Measurements from ENCODE around the gene CCDC77.

CCDC77 gene

DNA sequence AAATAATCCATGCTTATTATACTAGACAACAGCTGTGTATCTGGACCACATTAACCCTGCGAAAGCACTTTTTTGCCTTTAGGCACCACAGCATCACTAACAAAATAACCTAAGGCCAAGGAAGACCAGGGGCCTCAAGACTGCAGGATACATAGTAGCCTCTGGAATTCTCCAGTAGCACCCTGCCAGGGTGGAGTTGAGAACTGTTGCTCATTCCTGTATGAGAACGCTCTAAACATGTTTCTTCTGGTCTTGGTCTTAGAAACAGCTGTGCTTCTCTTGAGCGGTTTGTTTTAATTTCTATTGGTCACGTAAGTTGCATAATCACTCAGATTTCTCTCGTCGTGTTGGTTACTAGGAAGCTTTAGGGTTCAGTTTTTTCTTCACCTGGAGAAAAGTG, 66.1 kb downstream of the CCDC77 start:
- no peak overlapping the region for H3K4me3 ChIP-seq (ENCODE audit: low read length)
- peaks cover 4% of the 10 kb centered on the region for H3K27me3 ChIP-seq (ENCODE audit: control insufficient read depth, insufficient read depth, low read length)
- no peaks in the 10 kb centered on the region for H3K4me1 ChIP-seq (ENCODE audit: control insufficient read depth, low read depth, low read length)
- no peaks in the 10 kb centered on the region for H3K9me3 ChIP-seq (ENCODE audit: control insufficient read depth, low read depth, low read length)
- no peaks in the 10 kb centered on the region for H3K36me3 ChIP-seq (ENCODE audit: control insufficient read depth, low read depth, low read length)
- H3K27ac ChIP-seq (ENCODE audit: low read length) = no peak overlapping the region
- H3K9ac ChIP-seq (ENCODE audit: low read length) = no peak overlapping the region

GRCh38 chr12:468671-469389, 67.4 kb downstream of the CCDC77 start:
- peaks cover 2% of the 10 kb centered on the region for H3K4me1 ChIP-seq (ENCODE audit: control insufficient read depth, low read depth, low read length)
- H3K27ac ChIP-seq (ENCODE audit: low read length) = no peak overlapping the region
- no peaks in the 10 kb centered on the region for H3K9me3 ChIP-seq (ENCODE audit: control insufficient read depth, low read depth, low read length)
- no peak overlapping the region for H3K9ac ChIP-seq (ENCODE audit: low read length)
- no peaks in the 10 kb centered on the region for H3K27me3 ChIP-seq (ENCODE audit: control insufficient read depth, insufficient read depth, low read length)
- no peak overlapping the region for H3K4me3 ChIP-seq (ENCODE audit: low read length)
- no peaks in the 10 kb centered on the region for H3K36me3 ChIP-seq (ENCODE audit: control insufficient read depth, low read depth, low read length)

DNA sequence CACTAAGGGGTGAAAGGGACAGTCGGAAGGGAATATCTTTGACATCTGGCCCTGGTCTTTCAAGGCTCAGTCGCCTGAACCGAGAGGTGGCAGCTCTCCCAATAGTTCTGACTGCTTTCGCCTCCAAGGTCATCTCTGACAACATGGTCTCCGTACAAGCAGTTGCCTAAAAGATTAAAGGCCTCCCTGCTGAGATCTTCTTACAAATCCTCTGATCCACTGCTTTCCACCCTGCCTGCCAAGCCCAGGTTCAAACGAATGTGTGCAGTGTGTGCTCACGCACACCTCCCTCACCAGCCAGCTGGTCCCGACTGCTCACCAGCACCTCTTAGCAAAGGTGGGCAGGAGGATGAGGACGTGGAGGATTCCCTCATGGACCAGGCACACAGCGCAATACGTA, 68.7 kb downstream of the CCDC77 start:
- Histone ChIP-seq H3K9ac (ENCODE audit: low read length) (no peak overlapping the region), H3K4me1 (ENCODE audit: control insufficient read depth, low read depth, low read length) (peaks cover 7% of the 10 kb centered on the region), H3K4me3 (ENCODE audit: low read length) (no peak overlapping the region), H3K9me3 (ENCODE audit: control insufficient read depth, low read depth, low read length) (no peaks in the 10 kb centered on the region), H3K27ac (ENCODE audit: low read length) (no peak overlapping the region), H3K27me3 (ENCODE audit: control insufficient read depth, insufficient read depth, low read length) (no peaks in the 10 kb centered on the region), H3K36me3 (ENCODE audit: control insufficient read depth, low read depth, low read length) (no peaks in the 10 kb centered on the region)

GRCh38 chr12:473198-473597, 71.8 kb downstream of the CCDC77 start:
- no peak overlapping the region for H3K9ac ChIP-seq (ENCODE audit: low read length)
- no peak overlapping the region for H3K4me3 ChIP-seq (ENCODE audit: low read length)
- no peaks in the 10 kb centered on the region for H3K27me3 ChIP-seq (ENCODE audit: control insufficient read depth, insufficient read depth, low read length)
- no peaks in the 10 kb centered on the region for H3K36me3 ChIP-seq (ENCODE audit: control insufficient read depth, low read depth, low read length)
- H3K4me1 ChIP-seq (ENCODE audit: control insufficient read depth, low read depth, low read length) = peaks cover 7% of the 10 kb centered on the region
- no peaks in the 10 kb centered on the region for H3K9me3 ChIP-seq (ENCODE audit: control insufficient read depth, low read depth, low read length)
- H3K27ac ChIP-seq (ENCODE audit: low read length) = no peak overlapping the region

DNA sequence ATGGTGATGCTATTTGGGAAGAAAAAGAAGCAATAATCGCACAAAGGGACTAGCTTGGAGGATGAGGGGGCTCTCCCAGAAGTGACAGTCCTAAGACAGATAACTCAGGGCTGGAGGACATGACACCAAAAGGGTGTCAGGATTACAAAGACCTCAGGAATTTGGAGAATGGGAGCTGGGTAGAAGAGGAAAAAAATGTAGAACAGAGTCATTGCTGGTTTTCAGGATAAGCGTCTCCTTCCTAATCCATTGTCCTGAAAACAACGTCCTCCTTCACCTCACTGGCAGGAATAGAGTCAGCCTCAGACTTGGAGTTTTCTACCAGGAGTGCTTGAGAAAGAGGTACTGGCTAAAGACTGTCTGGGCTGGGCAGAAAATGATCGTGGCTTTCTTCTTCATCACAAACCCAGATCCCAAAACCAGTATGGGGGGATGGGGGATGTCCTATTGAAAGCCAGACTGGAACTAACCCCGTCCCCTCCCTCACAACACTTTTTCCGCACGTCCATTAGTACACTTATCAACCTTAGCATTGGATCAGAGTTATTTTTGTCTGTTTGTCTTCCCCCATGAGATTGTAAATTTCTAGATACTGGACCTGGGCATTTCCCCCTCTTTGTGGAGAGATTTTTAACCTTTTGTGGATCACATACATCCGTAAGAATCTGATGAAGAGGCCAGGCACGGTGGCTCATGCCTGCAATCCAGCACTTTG, 72.6 kb downstream of the CCDC77 start:
- no peak overlapping the region for H3K9ac ChIP-seq (ENCODE audit: low read length)

DNA sequence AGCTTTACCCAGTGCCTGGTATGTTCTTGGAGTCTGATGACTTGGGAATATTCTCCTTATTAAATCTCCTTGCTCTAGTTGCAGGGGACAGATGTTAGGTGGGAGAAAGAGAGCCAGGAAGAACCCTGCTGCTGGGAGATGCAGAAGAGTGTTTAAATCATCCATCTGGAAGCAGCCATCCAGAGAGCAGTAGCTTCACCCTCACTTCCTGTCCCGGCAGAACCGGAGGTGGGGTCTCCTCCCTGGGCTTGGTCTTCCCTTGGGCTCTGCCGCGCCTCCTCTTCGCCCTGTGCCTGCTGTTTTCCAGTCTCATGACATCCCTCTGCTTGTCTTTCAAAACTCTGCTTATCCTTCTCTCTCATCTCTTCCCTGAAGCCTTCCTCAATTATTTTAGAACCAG, 73.8 kb downstream of the CCDC77 start:
- H3K9me3 ChIP-seq (ENCODE audit: control insufficient read depth, low read depth, low read length) = no peaks in the 10 kb centered on the region
- no peak overlapping the region for H3K9ac ChIP-seq (ENCODE audit: low read length)
- H3K36me3 ChIP-seq (ENCODE audit: control insufficient read depth, low read depth, low read length) = no peaks in the 10 kb centered on the region
- no peaks in the 10 kb centered on the region for H3K27me3 ChIP-seq (ENCODE audit: control insufficient read depth, insufficient read depth, low read length)
- no peak overlapping the region for H3K27ac ChIP-seq (ENCODE audit: low read length)
- H3K4me1 ChIP-seq (ENCODE audit: control insufficient read depth, low read depth, low read length) = peaks cover 7% of the 10 kb centered on the region
- H3K4me3 ChIP-seq (ENCODE audit: low read length) = no peak overlapping the region

More for the DNA sequence above, 72.6 kb downstream of the CCDC77 start:
- H3K9me3 ChIP-seq (ENCODE audit: control insufficient read depth, low read depth, low read length) = no peaks in the 10 kb centered on the region
- H3K4me3 ChIP-seq (ENCODE audit: low read length) = no peak overlapping the region
- no peaks in the 10 kb centered on the region for H3K36me3 ChIP-seq (ENCODE audit: control insufficient read depth, low read depth, low read length)
- H3K4me1 ChIP-seq (ENCODE audit: control insufficient read depth, low read depth, low read length) = peaks cover 7% of the 10 kb centered on the region
- H3K27ac ChIP-seq (ENCODE audit: low read length) = no peak overlapping the region
- H3K27me3 ChIP-seq (ENCODE audit: control insufficient read depth, insufficient read depth, low read length) = no peaks in the 10 kb centered on the region

GRCh38 chr12:479161-479560, 77.7 kb downstream of the CCDC77 start:
- H3K36me3 ChIP-seq (ENCODE audit: control insufficient read depth, low read depth, low read length) = no peaks in the 10 kb centered on the region
- no peak overlapping the region for H3K9ac ChIP-seq (ENCODE audit: low read length)
- H3K4me3 ChIP-seq (ENCODE audit: low read length) = no peak overlapping the region
- H3K4me1 ChIP-seq (ENCODE audit: control insufficient read depth, low read depth, low read length) = peaks cover under 1% of the 10 kb centered on the region
- H3K9me3 ChIP-seq (ENCODE audit: control insufficient read depth, low read depth, low read length) = no peaks in the 10 kb centered on the region
- no peak overlapping the region for H3K27ac ChIP-seq (ENCODE audit: low read length)
- H3K27me3 ChIP-seq (ENCODE audit: control insufficient read depth, insufficient read depth, low read length) = no peaks in the 10 kb centered on the region

- H3K27me3 ChIP-seq (ENCODE audit: control insufficient read depth, insufficient read depth, low read length) = no peaks in the 10 kb centered on the region
Observed at GRCh38 chr12:480831-481816, 79.7 kb downstream of the CCDC77 start.

GRCh38 chr12:482061-482460, 80.6 kb downstream of the CCDC77 start:
- Histone ChIP-seq H3K9me3 (ENCODE audit: control insufficient read depth, low read depth, low read length) (no peaks in the 10 kb centered on the region), H3K36me3 (ENCODE audit: control insufficient read depth, low read depth, low read length) (no peaks in the 10 kb centered on the region), H3K9ac (ENCODE audit: low read length) (no peak overlapping the region), H3K4me1 (ENCODE audit: control insufficient read depth, low read depth, low read length) (no peaks in the 10 kb centered on the region), H3K4me3 (ENCODE audit: low read length) (no peak overlapping the region), H3K27me3 (ENCODE audit: control insufficient read depth, insufficient read depth, low read length) (no peaks in the 10 kb centered on the region), H3K27ac (ENCODE audit: low read length) (no peak overlapping the region)

More at GRCh38 chr12:480831-481816, 79.7 kb downstream of the CCDC77 start:
- Histone ChIP-seq H3K9me3 (ENCODE audit: control insufficient read depth, low read depth, low read length) (no peaks in the 10 kb centered on the region), H3K4me1 (ENCODE audit: control insufficient read depth, low read depth, low read length) (no peaks in the 10 kb centered on the region), H3K27ac (ENCODE audit: low read length) (no peak overlapping the region), H3K4me3 (ENCODE audit: low read length) (no peak overlapping the region), H3K9ac (ENCODE audit: low read length) (no peak overlapping the region), H3K36me3 (ENCODE audit: control insufficient read depth, low read depth, low read length) (no peaks in the 10 kb centered on the region)

GRCh38 chr12:484096-484495, 82.7 kb downstream of the CCDC77 start:
- H3K9me3 ChIP-seq (ENCODE audit: control insufficient read depth, low read depth, low read length) = no peaks in the 10 kb centered on the region
- no peaks in the 10 kb centered on the region for H3K36me3 ChIP-seq (ENCODE audit: control insufficient read depth, low read depth, low read length)
- no peak overlapping the region for H3K27ac ChIP-seq (ENCODE audit: low read length)
- H3K4me3 ChIP-seq (ENCODE audit: low read length) = no peak overlapping the region
- no peaks in the 10 kb centered on the region for H3K4me1 ChIP-seq (ENCODE audit: control insufficient read depth, low read depth, low read length)
- H3K9ac ChIP-seq (ENCODE audit: low read length) = no peak overlapping the region
- no peaks in the 10 kb centered on the region for H3K27me3 ChIP-seq (ENCODE audit: control insufficient read depth, insufficient read depth, low read length)

DNA sequence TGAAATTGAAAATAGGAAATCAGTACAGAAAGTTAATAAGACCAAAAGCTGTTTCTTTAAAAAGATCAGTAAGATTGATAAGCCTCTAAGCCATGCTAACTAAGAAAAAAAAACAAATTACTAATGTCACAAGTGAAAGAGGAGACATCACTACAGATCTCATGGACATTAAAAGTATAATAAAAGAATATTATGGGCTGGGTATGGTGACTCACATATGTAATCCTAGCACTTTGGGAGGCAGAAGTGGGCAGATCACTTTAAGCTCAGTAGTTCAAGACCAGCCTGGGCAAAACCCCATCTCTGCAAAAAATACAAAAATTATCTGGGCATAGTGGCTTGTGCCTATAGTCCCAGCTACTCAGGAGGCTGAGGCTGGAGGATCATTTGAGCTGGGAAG, 88.8 kb downstream of the CCDC77 start:
- Histone ChIP-seq H3K27ac (ENCODE audit: low read length) (no peak overlapping the region), H3K4me3 (ENCODE audit: low read length) (no peak overlapping the region), H3K36me3 (ENCODE audit: control insufficient read depth, low read depth, low read length) (no peaks in the 10 kb centered on the region), H3K27me3 (ENCODE audit: control insufficient read depth, insufficient read depth, low read length) (no peaks in the 10 kb centered on the region), H3K9me3 (ENCODE audit: control insufficient read depth, low read depth, low read length) (peaks cover 7% of the 10 kb centered on the region), H3K4me1 (ENCODE audit: control insufficient read depth, low read depth, low read length) (no peaks in the 10 kb centered on the region), H3K9ac (ENCODE audit: low read length) (no peak overlapping the region)
